Measurements from ENCODE around the gene ADAM8.

GRCh38 chr10:133310789-133311188, 34.1 kb upstream of the ADAM8 start:
- TF ChIP-seq CBX3 (IDR thresholded peaks at IDR 0.05; ENCODE audit: borderline replicate concordance, low read depth) (no peak), PML (IDR thresholded peaks at IDR 0.05; ENCODE audit: low read length) (no peak), TAF1 (IDR thresholded peaks at IDR 0.05; ENCODE audit: borderline replicate concordance, low read depth, low read length) (no peak), MEF2B (IDR thresholded peaks at IDR 0.05; ENCODE audit: partially characterized antibody, poor library complexity, severe bottlenecking) (no peak), POLR2A (IDR thresholded peaks at IDR 0.05; ENCODE audit: low read depth, low read length) (no peak), BACH1 (IDR thresholded peaks at IDR 0.05; ENCODE audit: borderline replicate concordance) (no peak), SRF (IDR thresholded peaks at IDR 0.05; ENCODE audit: low read depth in 2 of 2, low read length in 2 of 2) (no peak), EZH2 (IDR thresholded peaks at IDR 0.05; ENCODE audit: borderline replicate concordance, control insufficient read depth, low read depth, low read length) (no peak), SREBF1 (IDR thresholded peaks at IDR 0.05; ENCODE audit: low read length) (no peak)
- TF ChIP-seq, protein P1, sequence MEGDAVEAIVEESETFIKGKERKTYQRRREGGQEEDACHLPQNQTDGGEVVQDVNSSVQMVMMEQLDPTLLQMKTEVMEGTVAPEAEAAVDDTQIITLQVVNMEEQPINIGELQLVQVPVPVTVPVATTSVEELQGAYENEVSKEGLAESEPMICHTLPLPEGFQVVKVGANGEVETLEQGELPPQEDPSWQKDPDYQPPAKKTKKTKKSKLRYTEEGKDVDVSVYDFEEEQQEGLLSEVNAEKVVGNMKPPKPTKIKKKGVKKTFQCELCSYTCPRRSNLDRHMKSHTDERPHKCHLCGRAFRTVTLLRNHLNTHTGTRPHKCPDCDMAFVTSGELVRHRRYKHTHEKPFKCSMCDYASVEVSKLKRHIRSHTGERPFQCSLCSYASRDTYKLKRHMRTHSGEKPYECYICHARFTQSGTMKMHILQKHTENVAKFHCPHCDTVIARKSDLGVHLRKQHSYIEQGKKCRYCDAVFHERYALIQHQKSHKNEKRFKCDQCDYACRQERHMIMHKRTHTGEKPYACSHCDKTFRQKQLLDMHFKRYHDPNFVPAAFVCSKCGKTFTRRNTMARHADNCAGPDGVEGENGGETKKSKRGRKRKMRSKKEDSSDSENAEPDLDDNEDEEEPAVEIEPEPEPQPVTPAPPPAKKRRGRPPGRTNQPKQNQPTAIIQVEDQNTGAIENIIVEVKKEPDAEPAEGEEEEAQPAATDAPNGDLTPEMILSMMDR (IDR thresholded peaks at IDR 0.05 in 2 of 3, conservative IDR thresholded peaks at IDR 0.05 in 1 of 3; ENCODE audit: control insufficient read depth in 2 of 3, extremely low read depth in 1 of 3, insufficient read depth in 1 of 3, low read depth in 3 of 3, low read length in 3 of 3) = no peak
